Activated effector memory CD4-positive, alpha-beta T cell treated with anti-CD3 and anti-CD28 coated beads, Interleukin-2, amount 50 U/mL, for 16 hours (primary cell): Measurements from ENCODE around the gene ERMAP.

Source experiments
- DNase-seq: peaks from one replicate; pipeline ENCODE4 v3.0.0-alpha.2; 2020

ERMAP gene, protein sequence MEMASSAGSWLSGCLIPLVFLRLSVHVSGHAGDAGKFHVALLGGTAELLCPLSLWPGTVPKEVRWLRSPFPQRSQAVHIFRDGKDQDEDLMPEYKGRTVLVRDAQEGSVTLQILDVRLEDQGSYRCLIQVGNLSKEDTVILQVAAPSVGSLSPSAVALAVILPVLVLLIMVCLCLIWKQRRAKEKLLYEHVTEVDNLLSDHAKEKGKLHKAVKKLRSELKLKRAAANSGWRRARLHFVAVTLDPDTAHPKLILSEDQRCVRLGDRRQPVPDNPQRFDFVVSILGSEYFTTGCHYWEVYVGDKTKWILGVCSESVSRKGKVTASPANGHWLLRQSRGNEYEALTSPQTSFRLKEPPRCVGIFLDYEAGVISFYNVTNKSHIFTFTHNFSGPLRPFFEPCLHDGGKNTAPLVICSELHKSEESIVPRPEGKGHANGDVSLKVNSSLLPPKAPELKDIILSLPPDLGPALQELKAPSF

DNA sequence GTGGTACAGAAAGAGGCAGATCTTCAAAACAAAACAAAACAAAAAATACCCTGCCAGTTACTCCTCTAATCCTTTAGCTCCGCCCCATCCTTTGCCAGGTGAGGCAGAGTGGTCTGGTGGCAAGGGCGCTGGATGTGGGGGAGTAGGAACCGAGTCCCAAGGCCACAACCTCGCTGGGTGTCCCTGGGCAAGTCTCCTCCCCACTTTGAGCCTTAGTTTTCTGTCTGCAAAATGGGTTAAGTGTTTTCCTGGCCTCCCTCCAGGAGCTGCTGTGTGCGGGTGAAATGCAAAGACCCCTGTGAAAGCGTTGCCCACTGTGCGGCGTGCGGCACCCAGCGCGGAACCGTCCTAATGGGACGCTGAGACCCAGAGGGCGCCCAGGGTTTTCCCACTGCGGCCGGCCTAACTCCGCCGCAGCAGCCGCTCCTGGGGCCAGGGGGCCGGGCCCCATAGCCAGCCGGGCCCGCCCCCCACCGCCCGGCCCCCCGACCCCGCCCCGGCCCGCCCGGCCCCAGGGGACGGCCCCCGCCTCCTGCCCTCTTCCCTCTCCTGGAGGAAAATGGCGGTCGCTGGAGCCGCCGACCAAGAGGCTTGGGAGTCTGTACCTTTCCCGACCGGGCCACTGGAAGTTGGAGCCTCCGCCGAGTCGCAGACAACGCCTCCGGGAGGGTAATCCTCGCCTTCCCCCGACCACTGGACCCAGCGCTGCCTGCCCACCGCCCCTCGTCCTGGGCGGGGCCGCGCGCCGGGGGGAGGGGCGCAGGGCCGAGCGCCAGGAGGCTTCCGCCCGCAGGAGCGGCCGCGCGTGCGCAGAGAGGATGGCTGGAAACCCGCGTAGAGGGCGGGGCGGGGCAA is at the start of gene ERMAP, which contains the start of gene SVBP:
Gene ERMAP (plus strand): TSS at position 538 of the 855 bp plus-strand sequence. CDS start 13,327 bp downstream, outside the sequence.
Gene SVBP (minus strand): TSS at position 813 of the 855 bp plus-strand sequence. CDS start 853 bp downstream, outside the sequence.
- peak; percentile 98 for DNase-seq

DNA sequence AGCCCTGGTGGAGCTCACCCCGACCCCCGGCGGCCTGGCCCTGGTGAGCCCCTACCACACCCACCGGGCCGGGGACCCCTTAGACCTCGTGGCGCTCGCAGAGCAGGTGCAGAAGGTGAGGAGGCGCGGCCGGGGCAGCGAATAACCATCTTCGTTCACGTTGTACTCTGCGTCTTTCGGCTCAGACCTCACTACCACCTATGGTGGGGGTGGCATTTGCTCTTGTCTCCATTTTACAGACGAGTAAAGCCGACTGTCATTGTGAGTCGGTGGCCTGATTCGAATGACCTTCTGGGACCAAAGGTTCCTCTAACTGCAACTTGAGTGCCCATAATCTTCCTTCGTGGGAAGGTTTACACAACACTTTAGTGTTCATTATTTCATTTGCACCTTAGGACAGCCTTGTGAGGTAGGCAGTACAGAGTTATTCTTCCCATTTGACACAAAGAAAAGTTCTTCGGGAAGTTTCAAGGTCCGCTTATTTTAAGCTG is 49.4 kb upstream of the ERMAP start:
- no peak for DNase-seq

DNA sequence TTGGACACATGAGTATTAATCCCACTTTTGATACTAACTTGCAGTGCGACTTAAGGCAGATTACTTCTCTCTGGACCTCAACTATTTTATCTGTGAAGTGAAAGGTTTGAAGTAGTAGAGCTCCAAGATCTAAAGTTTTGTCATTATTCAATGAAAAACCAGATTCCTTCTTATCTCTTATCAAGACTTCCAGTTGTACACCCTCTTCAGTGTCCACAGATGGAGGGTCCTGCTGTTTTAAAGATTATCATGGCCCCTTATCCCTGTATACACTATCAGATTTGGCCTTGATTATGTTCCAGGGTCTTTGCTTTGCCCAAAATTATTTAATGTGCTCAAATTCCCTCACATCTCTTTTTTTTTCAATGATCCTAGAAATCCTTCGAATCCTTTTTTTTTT is 48.8 kb upstream of the ERMAP start:
- DNase-seq: no peak

DNA sequence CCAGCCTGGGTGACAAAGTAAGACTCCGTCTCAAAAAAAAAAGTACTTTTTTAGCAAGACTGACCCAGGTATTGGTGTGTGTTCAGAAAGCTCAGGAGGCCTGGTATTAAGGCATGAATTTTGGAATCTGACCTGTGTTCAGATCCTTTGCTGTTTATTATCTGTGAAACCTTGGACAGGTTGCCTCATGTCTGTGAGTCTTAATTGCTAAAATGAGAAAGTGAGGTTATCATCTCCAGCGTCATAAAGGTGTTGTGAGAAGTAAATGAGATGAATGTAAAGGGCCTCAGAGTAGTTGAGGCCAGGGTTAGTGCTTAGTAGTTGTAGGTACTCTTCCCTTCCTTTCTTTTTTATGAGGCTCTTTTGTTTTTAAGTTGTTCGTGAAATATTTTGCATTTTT is 47.1 kb upstream of the ERMAP start:
- DNase-seq: no peak

DNA sequence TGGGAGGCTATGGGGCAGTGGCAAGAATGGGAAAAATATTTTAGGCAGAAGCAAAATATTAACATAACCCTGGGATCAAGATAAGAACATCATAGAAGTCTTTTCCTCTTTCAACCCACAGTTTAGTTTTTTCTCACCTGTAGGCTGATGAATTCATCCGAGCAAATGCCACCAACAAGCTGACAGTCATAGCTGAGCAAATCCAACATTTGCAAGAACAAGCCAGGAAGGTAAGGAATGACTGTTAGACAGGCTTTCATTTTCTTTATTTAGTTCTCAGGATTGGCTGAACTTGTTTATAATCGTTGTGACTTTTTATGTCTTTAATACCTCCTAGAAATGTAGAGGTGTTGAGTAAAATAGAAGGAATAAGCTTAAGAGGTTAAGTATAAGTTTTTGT is 43.5 kb upstream of the ERMAP start:
- DNase-seq: no peak

DNA sequence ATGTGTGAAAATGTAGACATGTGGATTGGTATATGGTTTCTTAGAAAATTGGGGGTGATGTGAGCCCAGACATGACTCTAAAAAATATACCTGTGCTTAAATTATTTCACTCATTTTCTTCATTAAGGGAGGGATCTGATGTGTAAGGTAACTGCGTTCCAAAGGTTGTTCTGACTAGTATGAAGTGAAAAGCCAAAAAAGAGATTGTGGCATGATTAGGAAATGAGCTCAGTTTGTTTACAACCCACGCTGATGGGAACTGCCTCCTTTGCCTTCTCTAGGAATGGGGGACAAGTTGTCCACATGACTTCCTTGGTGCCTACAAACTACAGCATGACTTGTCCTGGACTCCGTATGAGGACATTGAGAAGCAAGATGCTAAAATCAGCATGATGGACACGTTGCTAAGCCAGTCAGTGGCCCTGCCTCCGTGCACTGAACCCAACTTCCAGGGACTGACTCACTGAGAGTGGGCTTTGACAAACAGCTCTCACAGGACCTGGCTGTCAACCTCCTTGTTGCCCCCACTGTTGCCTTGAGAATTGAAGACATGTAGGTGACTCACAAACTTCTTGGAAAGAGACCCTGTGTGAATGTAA is 41.9 kb upstream of the ERMAP start:
- DNase-seq: no peak

DNA sequence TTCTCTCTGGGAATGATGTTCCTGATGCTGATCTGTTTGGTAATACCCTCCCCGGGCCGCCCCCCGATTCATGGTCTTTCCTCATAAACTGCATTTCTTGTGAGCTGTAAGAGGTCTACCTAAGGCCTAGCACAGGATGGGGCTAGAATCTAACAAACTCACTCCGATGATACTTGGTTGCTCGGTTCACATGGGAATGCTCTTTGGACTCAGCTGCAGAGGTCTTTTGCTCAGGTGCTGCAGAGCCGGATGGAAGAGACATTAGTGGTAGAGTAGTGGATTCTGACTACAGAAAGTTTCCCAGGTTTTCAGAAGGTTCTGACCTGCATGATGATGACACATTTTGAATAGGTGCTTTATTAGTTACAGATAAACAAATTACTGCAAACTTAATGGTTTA is 40.4 kb upstream of the ERMAP start:
- DNase-seq: no peak

DNA sequence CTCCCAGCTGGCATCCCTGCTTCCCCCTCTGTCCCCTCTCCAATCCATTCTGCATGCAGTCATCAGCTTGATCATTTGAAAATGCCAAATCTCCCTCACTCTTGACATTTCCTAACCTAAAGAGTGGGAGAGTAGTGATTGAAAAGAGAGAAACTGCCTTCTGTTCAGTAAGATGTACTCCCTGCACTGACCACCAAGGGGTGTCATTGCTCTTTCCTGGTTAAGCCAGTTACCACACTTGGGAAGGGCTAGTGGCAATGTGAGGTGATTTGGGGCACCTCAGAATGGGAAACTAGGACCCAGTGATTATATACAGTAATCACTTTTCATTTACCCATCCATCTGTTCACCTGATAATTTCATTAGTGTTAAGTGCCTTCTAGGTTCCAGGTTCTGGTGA is 39.1 kb upstream of the ERMAP start:
- no peak for DNase-seq

DNA sequence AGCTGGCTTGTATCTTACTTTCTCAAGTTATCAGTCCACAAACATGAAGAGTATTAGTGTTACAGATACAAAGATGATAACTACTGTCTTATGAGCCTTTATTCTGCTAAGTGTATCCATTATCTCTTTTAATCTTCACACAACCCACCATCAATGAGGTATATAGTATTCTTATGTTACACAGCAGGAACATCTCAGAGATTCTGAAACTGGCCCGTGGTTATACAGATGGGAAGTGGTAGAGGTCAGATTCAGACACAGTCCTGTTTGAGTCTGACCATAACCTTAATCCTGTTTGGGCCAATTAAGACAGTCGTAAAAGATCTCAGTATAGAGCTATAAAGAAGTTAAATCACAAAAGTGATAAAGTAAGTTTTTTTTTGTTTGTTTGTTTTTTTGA is 37.2 kb upstream of the ERMAP start:
- DNase-seq: no peak

DNA sequence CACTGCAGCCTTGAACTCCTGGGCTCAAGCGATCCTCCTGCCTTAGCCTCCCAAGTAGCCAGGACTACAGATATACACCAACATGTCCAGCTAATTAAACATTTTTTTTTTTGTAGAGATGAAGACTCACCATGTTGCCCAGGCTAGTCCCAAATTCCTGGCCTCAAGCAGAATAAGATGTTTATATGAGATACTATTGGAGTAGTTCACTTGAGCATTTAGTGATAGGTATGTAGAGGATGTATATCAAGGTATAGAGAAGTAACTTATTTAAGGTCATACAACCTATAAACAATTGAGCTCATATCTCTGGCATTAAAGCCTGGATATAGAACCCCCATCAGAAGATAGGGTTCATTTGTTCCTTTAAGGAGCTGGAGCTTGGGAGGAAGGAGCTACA is 36.7 kb upstream of the ERMAP start:
- DNase-seq: no peak

DNA sequence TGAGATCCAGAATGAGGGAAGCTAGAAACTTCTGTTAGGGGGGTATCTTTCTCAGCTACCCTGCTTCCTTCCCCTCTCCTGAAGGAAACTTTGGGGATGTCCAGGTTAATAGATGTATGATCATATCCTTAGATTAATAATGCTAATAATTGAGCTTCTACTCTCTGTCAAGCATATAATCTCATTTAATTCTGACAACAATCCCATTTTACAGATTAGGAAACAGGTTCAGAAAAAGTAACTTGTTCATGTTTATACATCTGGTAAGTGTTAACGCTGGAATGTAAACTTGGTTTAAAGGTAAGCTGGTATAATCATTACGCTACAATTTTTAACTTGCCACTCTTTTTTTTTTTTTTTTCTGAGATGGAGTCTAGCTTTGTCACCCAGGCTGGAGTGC is 33.8 kb upstream of the ERMAP start:
- no peak for DNase-seq

DNA sequence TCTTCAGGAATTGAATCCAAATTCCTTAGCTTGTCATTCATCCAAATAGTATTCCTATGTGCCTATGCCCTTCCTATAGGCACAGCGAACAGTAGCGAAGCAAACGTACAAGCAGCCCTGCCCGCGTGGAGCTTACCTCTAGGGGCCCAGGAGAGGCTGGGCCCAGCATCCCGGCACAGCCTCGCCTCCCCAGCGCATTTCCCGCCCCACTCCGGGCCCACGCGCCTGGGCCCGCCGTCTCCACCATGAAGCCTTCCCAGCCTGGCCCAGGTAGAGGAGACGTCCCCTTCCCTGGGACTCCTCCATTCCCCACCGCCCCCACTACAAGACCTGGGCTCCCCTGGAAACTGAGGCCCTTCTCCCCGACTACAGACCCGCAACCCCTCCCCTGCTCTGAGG is 32.4 kb upstream of the ERMAP start:
- no peak for DNase-seq

DNA sequence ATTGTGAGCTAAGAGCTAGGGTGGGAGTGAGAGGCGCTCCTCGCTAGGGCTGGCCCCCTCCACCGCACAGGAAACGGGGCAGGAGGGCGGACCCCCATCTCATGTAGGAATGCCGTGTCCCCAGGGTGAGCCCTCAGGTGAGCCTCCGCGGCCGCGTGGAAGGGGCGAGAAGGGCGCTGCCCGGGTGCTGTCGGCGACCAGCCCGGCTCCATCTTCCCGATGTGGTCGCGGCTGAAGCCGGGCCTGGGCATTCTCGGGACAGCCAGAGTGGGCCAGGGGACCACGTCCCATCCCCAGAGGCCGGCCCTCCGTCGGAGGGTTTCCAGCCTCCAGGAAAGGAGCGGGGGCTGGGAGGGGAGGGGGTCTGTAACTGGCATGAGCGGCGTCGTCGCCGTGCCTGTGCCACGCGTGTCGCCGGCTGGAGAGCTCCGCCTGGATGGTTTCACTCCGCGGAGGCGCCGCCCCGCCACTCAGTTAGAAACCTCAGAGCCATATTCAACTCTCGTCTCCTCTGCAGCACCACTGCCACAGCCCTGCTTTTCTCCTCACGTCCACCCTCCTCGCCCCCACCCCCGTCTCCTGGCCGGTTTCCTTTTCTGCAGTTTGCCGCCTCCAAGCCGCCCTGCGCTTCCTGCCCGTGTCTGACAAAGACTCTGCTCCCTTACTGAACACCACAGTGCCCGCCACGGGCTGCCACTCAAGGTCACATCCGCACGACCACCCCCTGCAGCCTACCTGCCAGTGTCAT is 31.8 kb upstream of the ERMAP start, which contains the start of gene TMEM269:
Gene TMEM269 (plus strand): TSS at position 46 of the 748 bp plus-strand sequence. CDS start 4,903 bp downstream, outside the sequence.
- DNase-seq: peak; percentile 81

DNA sequence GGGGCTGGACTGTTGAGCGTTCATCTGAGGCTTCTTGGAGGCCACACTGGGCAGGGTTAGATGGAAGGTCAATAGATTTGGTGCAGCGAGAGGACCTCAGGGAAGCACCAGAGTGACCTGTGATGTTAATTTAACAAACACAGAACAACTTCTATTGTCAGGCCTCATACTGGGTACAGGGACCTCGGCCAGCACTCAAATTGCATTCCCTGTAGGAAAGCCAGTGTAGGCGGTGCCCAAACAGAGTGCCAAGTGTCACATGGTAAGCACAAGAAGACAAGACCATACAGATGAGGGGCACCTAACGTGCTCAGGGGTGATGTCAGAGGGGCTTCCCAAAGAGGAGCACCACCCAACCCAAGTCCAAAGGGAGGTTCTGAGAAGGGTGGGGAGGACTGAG is 30.8 kb upstream of the ERMAP start:
- no peak for DNase-seq

DNA sequence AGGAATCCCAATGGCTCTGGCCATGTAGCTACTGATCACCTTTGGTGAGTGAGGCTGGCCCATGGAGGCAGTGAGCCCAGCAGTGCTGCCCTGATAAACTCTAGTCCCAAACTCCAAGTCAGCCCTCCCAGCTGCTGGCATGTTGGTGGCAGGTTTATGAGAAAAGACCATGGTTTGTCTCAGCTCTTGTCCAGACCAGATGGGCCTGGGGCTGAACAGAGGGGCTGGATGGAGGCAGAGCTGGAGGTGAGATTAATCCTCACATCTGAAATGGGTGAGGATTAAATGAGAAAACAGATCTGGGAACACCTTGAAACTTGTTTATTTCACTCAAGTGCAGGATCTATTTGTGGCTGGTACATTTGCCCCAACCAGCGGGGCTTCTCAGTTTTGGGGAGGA is 28.9 kb upstream of the ERMAP start:
- no peak for DNase-seq

DNA sequence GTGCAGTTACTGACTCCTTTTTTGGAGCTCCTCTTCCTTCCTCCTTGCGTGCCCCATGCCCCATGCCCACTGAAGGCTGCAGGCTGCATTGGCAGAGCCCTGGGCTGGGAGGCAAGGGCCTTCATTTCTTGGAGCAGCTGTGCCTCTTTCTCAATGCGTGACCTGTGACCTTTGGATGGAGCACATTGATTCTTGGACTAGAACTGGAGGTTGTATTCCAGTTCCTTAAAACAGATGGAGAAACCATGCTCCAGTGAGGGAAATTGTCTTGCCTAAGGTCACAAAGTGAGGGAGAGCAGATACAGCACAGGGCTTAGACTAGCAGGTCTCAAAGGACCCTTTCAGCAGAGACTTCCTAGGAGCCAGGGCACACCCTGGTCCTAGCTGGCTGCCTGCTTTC is 23.1 kb upstream of the ERMAP start:
- DNase-seq: no peak

DNA sequence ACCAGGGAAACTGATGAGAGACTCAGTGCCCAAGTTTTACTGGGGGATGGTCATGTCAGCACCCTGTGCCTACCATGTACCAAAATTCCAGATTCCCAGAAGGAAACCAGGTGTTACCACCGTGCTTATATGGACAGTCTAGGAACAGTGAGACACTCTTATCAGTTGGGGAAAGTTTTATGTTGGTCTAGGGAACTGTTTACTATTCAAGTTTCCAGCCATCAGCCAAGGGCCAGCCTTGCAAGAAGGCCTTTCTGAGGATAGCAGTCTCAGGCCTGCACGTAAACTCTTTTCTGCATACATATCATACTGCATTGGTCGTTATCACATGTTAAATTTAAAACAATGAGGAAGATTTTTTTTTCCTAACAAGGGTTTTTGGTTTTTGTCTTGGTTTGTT is 19.5 kb upstream of the ERMAP start:
- DNase-seq: no peak

DNA sequence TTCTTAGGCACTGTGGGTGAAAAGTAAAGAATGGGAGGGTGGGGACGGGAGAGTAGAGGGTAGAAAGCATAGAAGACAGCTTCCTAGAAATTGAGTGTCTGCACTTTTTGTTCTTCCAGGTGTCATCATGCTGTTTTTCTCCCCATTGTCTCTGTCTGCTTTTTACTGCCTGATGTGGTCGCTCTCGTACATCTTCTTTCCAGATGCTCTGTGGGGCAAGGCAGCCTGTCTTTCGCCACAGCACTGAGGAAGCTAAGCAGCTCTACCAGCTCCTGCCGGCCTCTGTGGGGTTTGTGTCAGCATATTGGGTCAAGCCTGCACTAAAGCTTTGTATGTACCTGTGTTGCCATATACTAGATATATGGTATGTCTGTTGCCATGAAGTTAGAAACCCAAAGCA is 18.9 kb upstream of the ERMAP start:
- DNase-seq: no peak

DNA sequence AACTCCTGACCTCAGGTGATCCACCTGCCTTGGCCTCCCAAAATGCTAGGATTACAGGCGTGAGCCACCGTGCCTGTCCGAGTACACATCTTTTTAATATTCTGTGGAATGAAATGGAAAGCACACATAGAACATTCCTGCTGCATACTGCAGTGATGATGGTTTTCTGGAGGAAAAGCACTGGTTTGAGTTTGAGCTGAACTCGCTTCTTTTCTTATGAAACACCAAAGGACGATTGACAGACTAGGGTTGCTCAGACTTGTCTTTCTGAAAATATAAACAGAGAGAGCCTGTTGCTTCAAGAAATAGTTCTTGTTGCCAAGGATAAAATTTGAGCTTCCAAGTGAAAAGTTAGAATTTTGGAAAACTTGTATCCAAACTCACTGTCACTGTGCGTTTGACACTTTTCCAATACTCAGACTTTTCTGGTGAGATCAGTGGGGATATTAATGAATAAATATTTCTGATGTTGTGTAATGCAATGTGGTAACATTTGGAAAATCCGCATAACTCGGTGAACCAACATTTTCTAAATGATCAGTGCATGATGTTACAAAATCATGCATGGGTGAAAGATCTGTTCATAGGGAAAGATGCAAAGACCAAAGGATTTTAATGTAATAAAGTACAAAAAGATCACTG is 15.0 kb upstream of the ERMAP start:
- DNase-seq: no peak

DNA sequence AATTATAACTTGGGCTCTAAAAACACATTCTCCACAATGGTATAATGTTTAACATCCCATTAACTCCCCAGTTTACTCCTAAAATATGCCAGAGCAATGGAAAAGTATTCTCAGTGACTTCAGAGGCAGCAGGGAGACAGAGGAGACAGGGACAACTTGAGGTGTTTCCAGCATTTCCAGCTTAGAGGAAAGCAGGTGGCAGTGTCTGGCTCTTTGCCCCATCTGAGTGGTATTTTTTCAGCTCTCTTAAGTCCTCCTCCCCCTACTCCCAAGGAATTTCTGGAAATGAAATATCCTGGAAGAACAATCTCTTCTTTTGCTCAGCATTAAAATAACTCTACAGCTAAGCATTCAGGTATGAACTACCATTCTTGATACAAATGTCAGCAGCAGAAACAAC is 10.8 kb upstream of the ERMAP start:
- no peak for DNase-seq

DNA sequence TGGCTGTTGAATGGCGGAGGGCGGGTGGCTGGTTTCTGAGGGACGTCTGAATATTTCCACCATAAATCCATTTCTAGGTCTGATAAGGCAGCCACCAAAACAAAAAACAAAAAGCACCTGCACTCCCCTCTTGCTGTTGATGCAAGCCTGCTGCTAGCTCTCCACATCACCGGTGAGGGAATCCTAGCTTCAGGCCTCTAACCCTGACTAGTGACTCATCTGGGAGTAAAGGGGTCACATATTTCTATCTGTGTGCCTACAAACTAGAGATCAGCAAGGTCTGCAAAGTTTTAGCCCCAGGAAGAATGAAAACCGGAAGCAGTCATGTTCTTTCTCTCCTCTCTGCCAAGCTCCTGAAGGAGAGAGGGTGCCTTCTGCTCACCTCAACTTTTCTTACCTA is 10.3 kb upstream of the ERMAP start:
- DNase-seq: no peak
